ENCODE measurements around the gene MMP24OS. TPM values are rescaled to one million over a fixed set of nuclear protein-coding genes. Genes with fewer than 3 reads are reported as not detected.

The MMP24OS gene
- total RNA-seq, 1 donor from 2014 or later = 47.9 TPM

GRCh38 chr20:35294293-35294685 lies 16.4 kb upstream of the MMP24OS start:
- no peak for TF ChIP-seq CTCF (IDR thresholded peaks at IDR 0.05)
- no peaks in the 10 kb centered on the region for H3K9me3 Mint-ChIP-seq
- no peak overlapping the region for H3K27ac Mint-ChIP-seq
- DNase-seq (no peak), ATAC-seq (ENCODE audit: low read depth) (no peak)
- CTCF ChIA-PET = no interaction called here
- intact Hi-C loops (cut with micrococcal nuclease) = no loop called here
- POLR2A ChIA-PET = no interaction called here
- no peak overlapping the region for H3K4me3 Mint-ChIP-seq
- H3K36me3 Mint-ChIP-seq (ENCODE audit: low read depth) = no peaks in the 10 kb centered on the region
- H3K4me1 Mint-ChIP-seq = no peaks in the 10 kb centered on the region
- peaks cover 10% of the 10 kb centered on the region for H3K27me3 Mint-ChIP-seq

DNA sequence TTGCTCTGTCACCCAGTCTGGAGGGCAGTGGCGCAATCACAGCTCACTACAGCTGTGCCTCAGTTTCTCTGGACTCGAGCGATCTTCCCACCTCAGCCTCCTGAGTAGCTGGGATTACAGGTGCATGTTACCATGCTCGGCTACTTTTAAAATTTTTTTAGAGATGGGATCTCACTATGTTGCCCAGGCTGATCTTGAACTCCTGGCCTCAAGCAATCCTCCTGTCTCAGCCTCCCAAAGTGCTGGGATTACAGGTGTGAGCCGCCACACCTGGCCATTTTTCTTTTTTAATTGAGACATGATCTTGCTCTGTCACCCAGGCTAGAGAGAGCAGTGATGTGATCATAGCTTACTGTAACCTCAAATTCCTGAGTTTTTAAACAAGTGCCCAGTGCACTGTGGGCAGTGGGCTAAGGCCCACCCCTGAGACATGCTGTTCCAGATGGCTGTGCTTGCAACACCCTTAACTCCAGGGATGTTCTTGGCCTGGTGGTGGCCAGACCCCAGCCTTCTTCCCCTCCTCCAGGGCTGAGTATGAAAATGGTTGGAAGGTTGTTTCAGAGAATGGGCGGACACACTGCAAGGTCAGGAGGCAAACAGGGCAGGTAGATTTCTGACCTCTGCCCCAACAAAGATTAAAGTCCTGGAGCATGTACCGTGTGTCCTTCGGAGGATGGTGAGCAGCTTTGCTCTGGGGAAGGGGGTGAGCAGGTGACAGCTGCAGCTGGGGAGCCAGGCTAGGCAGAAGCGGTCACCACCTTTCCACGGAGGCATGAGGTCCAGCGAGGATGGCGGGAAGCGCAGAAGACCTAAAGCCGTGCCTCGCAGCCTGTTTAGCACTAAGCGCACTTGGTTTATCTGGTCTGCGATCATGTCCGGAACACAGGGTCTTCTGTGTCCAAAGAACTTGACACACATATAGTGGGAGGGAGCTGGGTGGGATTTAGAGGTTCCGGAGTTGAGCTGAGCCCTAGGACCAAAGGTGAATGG lies 15.7 kb upstream of the MMP24OS start:
- Mint-ChIP-seq H3K27me3 (peaks cover 10% of the 10 kb centered on the region), H3K4me1 (no peaks in the 10 kb centered on the region), H3K27ac (no peak overlapping the region), H3K36me3 (ENCODE audit: low read depth) (no peaks in the 10 kb centered on the region), H3K9me3 (no peaks in the 10 kb centered on the region), H3K4me3 (no peak overlapping the region)
- no peak for ATAC-seq (ENCODE audit: low read depth)
- ChIA-PET CTCF (no interaction called here), POLR2A (no interaction called here)
- no peak for TF ChIP-seq CTCF (IDR thresholded peaks at IDR 0.05)
- intact Hi-C loops (cut with micrococcal nuclease) = no loop called here
- no peak for DNase-seq

GRCh38 chr20:35292504-35293285 lies 14.8 kb upstream of the MMP24OS start:
- ChIA-PET POLR2A (no interaction called here), CTCF (no interaction called here)
- ATAC-seq (ENCODE audit: low read depth) = no peak
- Mint-ChIP-seq H3K27me3 (peaks cover 10% of the 10 kb centered on the region), H3K36me3 (ENCODE audit: low read depth) (no peaks in the 10 kb centered on the region), H3K9me3 (no peaks in the 10 kb centered on the region), H3K4me1 (no peaks in the 10 kb centered on the region), H3K27ac (no peak overlapping the region), H3K4me3 (no peak overlapping the region)
- intact Hi-C loops (cut with micrococcal nuclease) = no loop called here
- TF ChIP-seq CTCF (IDR thresholded peaks at IDR 0.05) = no peak
- DNase-seq = no peak

- DNase-seq = no peak
- Mint-ChIP-seq H3K9me3 (no peaks in the 10 kb centered on the region), H3K4me3 (no peak within 1 kb of the TSS), H3K36me3 (ENCODE audit: low read depth) (no peaks in the 10 kb centered on the region), H3K4me1 (no peaks in the 10 kb centered on the region), H3K27me3 (peaks cover 10% of the 10 kb centered on the region), H3K27ac (no peak within 1 kb of the TSS)
- no peak for TF ChIP-seq CTCF (IDR thresholded peaks at IDR 0.05)
- ChIA-PET POLR2A (interaction anchor here (1.1 kb wide), 1 partner anchor 14 kb away, joined by 3 read pairs; the partner anchor contains the start of gene MMP24OS), CTCF (no interaction called here)
- ATAC-seq (ENCODE audit: low read depth) = no peak
- intact Hi-C loops (cut with micrococcal nuclease) = no loop called here
Observed at GRCh38 chr20:35291654-35292503, 14.0 kb upstream of the MMP24OS start, which contains the start of gene FAM83C. TSS of gene FAM83C (minus strand) at chr20:35292425. CDS start at chr20:35292304, 121 bp downstream.
